Pancreas (tissue), 10 donors: Measurements from ENCODE around the gene FAAP100. TPM values are rescaled to one million over a fixed set of nuclear protein-coding genes. Genes with fewer than 3 reads are reported as not detected.

Experiments used
- ATAC-seq, 4 donors: fragments of 200-7000 bp; cut with Tn5 transposase; one replicate each; pipeline versions ENCODE4 v1.8.0 to v1.9.1; 2020; ENCODE audit warnings: mild to moderate bottlenecking in 4 of 4, moderate library complexity in 4 of 4
- DNase-seq, 6 donors: peaks; one replicate each; pipeline ENCODE4 v3.0.0-alpha.2; 2020
- FAIRE-seq: peaks from 2 replicates; lab custom pipeline; 2012; peaks lifted over from hg19 to GRCh38; lab: Jason Lieb, UNC
- H3K27ac ChIP-seq, 4 donors: fragments of 200-600 bp; sonication (generic); 1 replicate in 3 of 4; 2 replicates in 1 of 4; pipeline versions ENCODE4 v1.5.0 to v1.8.0; 2020
- H3K27me3 ChIP-seq, 4 donors: fragments of 200-600 bp; one replicate each; pipeline ENCODE4 v1.8.0; 2021
- H3K36me3 ChIP-seq, 3 donors: fragments of 200-600 bp; sonication (generic) in 1 of 3; one replicate each; pipeline versions ENCODE4 v1.5.0 to v1.8.0; 2020 to 2021
- H3K4me1 ChIP-seq, 3 donors: fragments of 200-600 bp; one replicate each; pipeline ENCODE4 v1.8.0; 2021
- H3K4me3 ChIP-seq, 4 donors: fragments of 200-600 bp; sonication (generic) in 2 of 4; one replicate each; pipeline versions ENCODE4 v1.5.0 to v1.8.0; 2020 to 2021
- H3K9me3 ChIP-seq, 4 donors: fragments of 200-600 bp; one replicate each; pipeline ENCODE4 v1.8.0; 2021
- CTCF ChIP-seq, 4 donors: fragments of 200-600 bp; sonication (generic) in 3 of 4; IDR thresholded peaks; one replicate each; pipeline versions ENCODE4 v1.5.0 to v1.8.0; 2021; ENCODE audit warnings: antibody characterized with exemption in 4 of 4
- WGBS, 2 donors: extraction: QIAGEN DNeasy Blood & Tissue Kit; methylation state at CpG; one replicate each; pipeline ENCODE4 v1.1.7; 2013; 5-methylcytosine and 5-hydroxymethylcytosine counted together
- intact Hi-C, 3 donors: fragments of 100-400 bp; cut with DNase I; formaldehyde crosslinking; loops; one replicate each; pipeline versions ENCODE4 v1.11.1 to v1.14.2; 2022
- polyA plus RNA-seq, 2 donors: library from polyadenylated mRNA; stranded (reverse); fragments of 200-250 nt; gene quantifications; one replicate each; pipeline ENCODE4 v1.2.3, GENCODE V29; 2013
- total RNA-seq, 6 donors: library from RNA; stranded (reverse); fragmentation: NEBNext Ultra II Directional in 4 of 6; extraction: Animal tissue kit (Norgen Biotek cat#: 25700) in 4 of 6; gene quantifications; one replicate each; pipeline versions ENCODE4 v1.2.1 to v1.2.4, GENCODE V29; 2021 to 2023
- donor health status: healthy with polysubstance abuse.
- donor health status: DM: no; HTN: no; CAD: no; lungs with moderate emphysema.
- donor health status: DM: no; HTN: no; CAD: no.
- donor health status: control.
- donor health status: control.
- donor health status: Bipolar disorder and iron deficiency.
- donor health status: DM: yes; HTN: yes; CAD: no.
- donor health status: DM: no; HTN: no; CAD: no.
- donor health status: DM: no; HTN: no; CAD: no.
- donor health status: DM: yes; HTN: yes; CAD: no.

The FAAP100 gene
- total and polyA plus RNA-seq, 8 donors: 9.4 to 66.0 (median 14.8) TPM

GRCh38 chr17:81514739-81515529, 37.2 kb downstream of the FAAP100 start:
- H3K27ac ChIP-seq: peak overlapping the region; percentile 97 to 100 (median 100)
- H3K4me3 ChIP-seq: peak overlapping the region; percentile 39 to 97 (median 73)
- intact Hi-C loops: no loop called here
- ATAC-seq (peak; percentile 15 to 39 (median 28)), DNase-seq (peak; percentile 76 to 91 (median 83)), FAIRE-seq (no peak)
- TF ChIP-seq CTCF (IDR thresholded peaks at IDR 0.05): no peak
- H3K4me1 ChIP-seq: peaks cover 6 to 27% (median 14%) of the 10 kb centered on the region in 3 donors
- H3K9me3 ChIP-seq: no peaks in the 10 kb centered on the region
- WGBS, 2 donors: 1% methylated on average over 69 to 82 of the region's 82 CpGs
- peaks cover 9 to 20% (median 18%) of the 10 kb centered on the region in 3 donors for H3K36me3 ChIP-seq
- no peaks in the 10 kb centered on the region for H3K27me3 ChIP-seq

GRCh38 chr17:81514489-81514738, 37.7 kb downstream of the FAAP100 start:
- DNase-seq (no peak), FAIRE-seq (no peak), ATAC-seq (no peak)
- H3K4me3 ChIP-seq: peak overlapping the region; percentile 39 to 97 (median 73)
- no peaks in the 10 kb centered on the region for H3K9me3 ChIP-seq
- peak overlapping the region; percentile 97 to 100 (median 100) for H3K27ac ChIP-seq
- H3K36me3 ChIP-seq: peaks cover 9 to 21% (median 18%) of the 10 kb centered on the region in 3 donors
- H3K4me1 ChIP-seq: peaks cover 6 to 24% (median 9%) of the 10 kb centered on the region in 3 donors
- 0 to 1% methylated on average over 11 to 34 of the region's 34 CpGs for WGBS, 2 donors
- H3K27me3 ChIP-seq: no peaks in the 10 kb centered on the region
- intact Hi-C loops: no loop called here
- TF ChIP-seq CTCF (IDR thresholded peaks at IDR 0.05): no peak

- H3K36me3 ChIP-seq: peaks cover 9 to 21% (median 18%) of the 10 kb centered on the region in 3 donors
- TF ChIP-seq CTCF (IDR thresholded peaks at IDR 0.05): no peak
- peak overlapping the region; percentile 97 to 100 (median 100) for H3K27ac ChIP-seq
- WGBS, 2 donors: 1 to 3% methylated on average over 47 to 64 of the region's 64 CpGs
- no peaks in the 10 kb centered on the region for H3K27me3 ChIP-seq
- intact Hi-C loops: no loop called here
- peaks cover 6 to 28% (median 9%) of the 10 kb centered on the region in 3 donors for H3K4me1 ChIP-seq
- H3K4me3 ChIP-seq: peak overlapping the region; percentile 39 to 97 (median 76)
- H3K9me3 ChIP-seq: no peaks in the 10 kb centered on the region
- peak; percentile 22 to 39 (median 38) for ATAC-seq
- DNase-seq: peak; percentile 59 to 90 (median 78)
- FAIRE-seq: no peak
Observed at GRCh38 chr17:81513753-81514488, 38.2 kb downstream of the FAAP100 start.

GRCh38 chr17:81513372-81513752, 38.8 kb downstream of the FAAP100 start:
- peaks cover 9 to 21% (median 18%) of the 10 kb centered on the region in 3 donors for H3K36me3 ChIP-seq
- intact Hi-C loops: no loop called here
- no peaks in the 10 kb centered on the region for H3K27me3 ChIP-seq
- H3K27ac ChIP-seq: peak overlapping the region; percentile 97 to 100 (median 100)
- FAIRE-seq (no peak), DNase-seq (peak in 5 of 6 donors; percentile 67 to 81 (median 72)), ATAC-seq (peak in 3 of 4 donors; percentile 16 to 33 (median 31))
- peaks cover 6 to 24% (median 9%) of the 10 kb centered on the region in 3 donors for H3K4me1 ChIP-seq
- H3K9me3 ChIP-seq: no peaks in the 10 kb centered on the region
- peak overlapping the region; percentile 39 to 97 (median 76) for H3K4me3 ChIP-seq
- TF ChIP-seq CTCF (IDR thresholded peaks at IDR 0.05): no peak
- WGBS, 2 donors: 1 to 2% methylated on average over 22 to 23 of the region's 23 CpGs
